ENCODE measurements around the gene LMF2. TPM values are rescaled to one million over a fixed set of nuclear protein-coding genes. Genes with fewer than 3 reads are reported as not detected.
"Not testable (repeated sequence)": the region's sequence is repeated elsewhere in the genome, so short reads cannot be mapped to it uniquely, and the experiment has no call there.

The LMF2 gene
- total RNA-seq, 1 donor from 2014 or later: 27.6 TPM

GRCh38 chr22:50526108-50526833, 18.8 kb upstream of the LMF2 start:
- ATAC-seq: peak; percentile 41
- intact Hi-C loops (cut with micrococcal nuclease): no loop called here
- peak; percentile 88 for DNase-seq

- ATAC-seq (peak; percentile 28), DNase-seq (no peak)
- intact Hi-C loops (cut with micrococcal nuclease): no loop called here
These were observed 18.3 kb upstream of the LMF2 start for GRCh38 chr22:50525858-50526107.

- ATAC-seq (peak; percentile 75), DNase-seq (peak; percentile 99)
- intact Hi-C loops (cut with micrococcal nuclease): no loop called here
These were observed 17.8 kb upstream of the LMF2 start, which contains the start of gene SCO2 for GRCh38 chr22:50525104-50525857. Gene SCO2, minus strand, starts transcription at chr22:50525598. Its CDS starts 1,187 bp downstream, at chr22:50524411.

GRCh38 chr22:50524676-50525103, 17.2 kb upstream of the LMF2 start:
- no peak for ATAC-seq
- no peak for DNase-seq
- intact Hi-C loops (cut with micrococcal nuclease): no loop called here

- intact Hi-C loops (cut with micrococcal nuclease): no loop called here
- ATAC-seq: no peak
- DNase-seq: no peak
These were observed 16.5 kb upstream of the LMF2 start for GRCh38 chr22:50523806-50524675.

GRCh38 chr22:50523458-50523805, 15.9 kb upstream of the LMF2 start:
- no peak for DNase-seq
- ATAC-seq: no peak
- intact Hi-C loops (cut with micrococcal nuclease): no loop called here

GRCh38 chr22:50522806-50523438, 15.4 kb upstream of the LMF2 start:
- peak; percentile 31 for DNase-seq
- ATAC-seq: no peak
- intact Hi-C loops (cut with micrococcal nuclease): no loop called here

GRCh38 chr22:50522208-50522805, 14.8 kb upstream of the LMF2 start:
- DNase-seq (peak; percentile 30), ATAC-seq (no peak)
- intact Hi-C loops (cut with micrococcal nuclease): no loop called here

- DNase-seq (peak; percentile 23), ATAC-seq (no peak)
- intact Hi-C loops (cut with micrococcal nuclease): no loop called here
These were observed 14.2 kb upstream of the LMF2 start for GRCh38 chr22:50521710-50522109.

- peak; percentile 27 for DNase-seq
- intact Hi-C loops (cut with micrococcal nuclease): no loop called here
- no peak for ATAC-seq
These were observed 13.4 kb upstream of the LMF2 start for GRCh38 chr22:50520826-50521453.

GRCh38 chr22:50520184-50520583, 12.7 kb upstream of the LMF2 start:
- intact Hi-C loops (cut with micrococcal nuclease); DNase-seq; ATAC-seq: not testable (repeated sequence)

GRCh38 chr22:50519151-50519550, 11.6 kb upstream of the LMF2 start:
- intact Hi-C loops (cut with micrococcal nuclease): no loop called here
- DNase-seq (no peak), ATAC-seq (no peak)

- DNase-seq (no peak), ATAC-seq (no peak)
- intact Hi-C loops (cut with micrococcal nuclease): no loop called here
These were observed 11.1 kb upstream of the LMF2 start for GRCh38 chr22:50518606-50519005.

- ATAC-seq (no peak), DNase-seq (no peak)
- intact Hi-C loops (cut with micrococcal nuclease): no loop called here
These were observed 10.2 kb upstream of the LMF2 start for GRCh38 chr22:50517495-50518260.

GRCh38 chr22:50516891-50517290, 9.4 kb upstream of the LMF2 start:
- ATAC-seq: no peak
- intact Hi-C loops (cut with micrococcal nuclease): no loop called here
- no peak for DNase-seq

GRCh38 chr22:50516068-50516467, 8.6 kb upstream of the LMF2 start:
- ATAC-seq: no peak
- intact Hi-C loops (cut with micrococcal nuclease): no loop called here
- no peak for DNase-seq

- DNase-seq (no peak), ATAC-seq (no peak)
- intact Hi-C loops (cut with micrococcal nuclease): no loop called here
These were observed 5.7 kb upstream of the LMF2 start for GRCh38 chr22:50513175-50513574.

GRCh38 chr22:50508897-50509296, 1.4 kb upstream of the LMF2 start:
- no peak for ATAC-seq
- DNase-seq: no peak
- intact Hi-C loops (cut with micrococcal nuclease): no loop called here

Measured in left ventricle myocardium superior (tissue), 1 donor.